KG1 (cell line): ENCODE measurements around the gene RNASE3.
"Not testable (repeated sequence)": the region's sequence is repeated elsewhere in the genome, so short reads cannot be mapped to it uniquely, and the experiment has no call there.

Experiments
- DNase-seq: peaks from one replicate; lab custom pipeline; 2025; lab: John Stamatoyannopoulos, UW

Gene RNASE3

GRCh38 chr14:20919038-20919756 lies 28.0 kb downstream of the RNASE3 start:
- DNase-seq: not testable (repeated sequence)

DNA sequence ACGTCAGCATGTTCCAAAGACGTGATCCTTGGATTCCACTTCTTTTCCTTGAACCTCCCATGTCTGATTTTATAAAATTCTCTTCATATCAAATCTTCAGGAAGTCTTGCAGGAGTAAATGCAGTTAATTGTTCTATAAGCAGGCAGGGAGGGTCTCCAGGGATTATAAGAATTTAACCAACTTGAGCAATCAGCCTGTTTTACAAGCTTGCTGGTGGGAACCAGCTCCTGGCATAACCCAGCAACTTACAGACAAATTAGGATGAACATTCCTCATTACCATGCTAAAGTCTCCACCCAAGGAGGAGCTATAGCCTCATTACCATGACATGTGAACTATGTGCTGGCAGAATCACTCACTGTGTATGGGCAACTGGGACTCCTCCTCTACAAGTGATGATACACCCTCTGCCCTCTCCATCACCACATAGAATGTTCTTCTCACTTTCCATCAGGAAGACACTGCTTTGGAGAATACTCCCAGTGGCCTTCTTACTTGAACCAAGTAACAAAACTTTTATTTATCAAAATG lies 32.6 kb downstream of the RNASE3 start:
- not testable (repeated sequence) for DNase-seq

DNA sequence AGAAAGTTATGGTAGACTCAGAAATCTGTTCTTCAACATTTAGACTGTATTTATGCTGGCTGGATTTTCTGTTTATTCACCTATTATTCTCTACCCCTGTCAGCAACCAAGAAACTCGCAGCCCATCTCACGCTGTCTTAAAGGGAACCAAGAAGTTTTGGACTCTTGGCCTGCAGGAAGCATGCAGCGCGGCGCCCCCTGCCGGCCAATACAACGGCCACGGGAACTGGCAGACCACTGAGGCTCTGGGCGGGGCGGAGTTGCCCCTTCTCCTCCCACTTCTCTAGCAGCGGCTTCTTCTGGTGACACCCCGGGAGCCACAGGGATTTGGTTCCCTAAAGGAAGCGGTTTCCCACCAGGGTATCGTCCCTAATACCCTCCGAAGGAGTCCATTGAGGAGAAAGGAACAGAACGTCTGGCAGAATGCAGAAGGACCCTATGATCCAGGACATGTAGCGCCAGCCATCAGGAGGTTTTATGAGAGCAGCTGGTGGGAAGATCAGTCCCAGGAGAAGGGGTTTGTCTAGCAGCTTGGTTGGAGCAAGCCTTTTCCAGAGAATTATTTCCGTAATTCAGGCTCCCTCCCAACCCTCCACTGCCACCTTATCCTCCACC lies 43.1 kb downstream of the RNASE3 start:
- DNase-seq: no peak

GRCh38 chr14:20935303-20935984 lies 44.3 kb downstream of the RNASE3 start:
- DNase-seq: no peak
